A549 (cell line): ENCODE results near the gene CCNB2. TPM values are rescaled to one million over a fixed set of nuclear protein-coding genes. Genes with fewer than 3 reads are reported as not detected.

Experiments used
- ATAC-seq, 2 experiments: fragments of 200-7000 bp in 1 of 2; fragments of >200 bp in 1 of 2; cut with Nextera tagmentation in 1 of 2; cut with Tn5 transposase in 1 of 2; 3 replicates each; pipeline versions ENCODE4 v1.8.0 to v1.9.1; 2018 to 2020; ENCODE audit warnings: mild to moderate bottlenecking in 1 of 2, moderate library complexity in 1 of 2
- CTCF ChIA-PET: fragments of 300-600 bp; sonication (Branson Sonifier 250); formaldehyde crosslinking; extraction: SDS; loops from one replicate; lab custom pipeline; 2021; ENCODE audit warnings: antibody characterized with exemption, inconsistent platforms; lab: Yijun Ruan, JAX
- POLR2A ChIA-PET: fragments of 350-600 bp; formaldehyde crosslinking; extraction: SDS; loops from one replicate; lab custom pipeline; 2021; ENCODE audit warnings: antibody characterized with exemption, inconsistent platforms; lab: Yijun Ruan, JAX
- DNase-seq, 2 experiments: peaks; one replicate each; pipeline versions ENCODE4 v3.0.0 to v3.0.0-alpha.2; 2011 to 2016; ENCODE audit warnings: low read depth in 1 of 2, low spot score in 1 of 2
- FAIRE-seq: peaks from 2 replicates; lab custom pipeline; 2011; peaks lifted over from hg19 to GRCh38; lab: Jason Lieb, UNC
- H3K27ac ChIP-seq, 2 experiments: fragments of >200 bp; sonication (Bioruptor Twin); formaldehyde crosslinking; 3 replicates each; pipeline ENCODE4 v1.5.1; 2016 to 2017
- H3K4me1 ChIP-seq: fragments of >200 bp; sonication (Bioruptor Twin); formaldehyde crosslinking; 3 replicates; pipeline ENCODE4 v1.6.1; 2016
- H3K4me2 ChIP-seq: fragments of >200 bp; sonication (Bioruptor Twin); formaldehyde crosslinking; 3 replicates; pipeline ENCODE4 v1.6.1; 2016
- H3K4me3 ChIP-seq: fragments of >200 bp; sonication (Bioruptor Twin); formaldehyde crosslinking; 3 replicates; pipeline ENCODE4 v1.5.1; 2016
- H3K9me3 ChIP-seq: fragments of >200 bp; sonication (Bioruptor Twin); formaldehyde crosslinking; 3 replicates; pipeline ENCODE4 v1.6.1; 2016
- BCL3 ChIP-seq: fragments of >200 bp; sonication (Bioruptor Twin); formaldehyde crosslinking; IDR thresholded peaks from 3 replicates; pipeline ENCODE4 v1.6.1; 2016
- CBX8 ChIP-seq: fragments of 200-600 bp; sonication (generic); IDR thresholded peaks from 2 replicates; pipeline ENCODE4 v1.6.1; 2016
- CEBPB ChIP-seq, 2 experiments: fragments of >200 bp in 1 of 2; sonication (Bioruptor Twin) in 1 of 2; formaldehyde crosslinking in 1 of 2; IDR thresholded peaks; 2 replicates each; pipeline ENCODE4 v1.6.1; 2012 to 2016
- CHD4 ChIP-seq: fragments of 200-600 bp; sonication (generic); IDR thresholded peaks from 2 replicates; pipeline ENCODE4 v1.6.1; 2016; ENCODE audit warnings: antibody characterized with exemption, mild to moderate bottlenecking, borderline replicate concordance
- EHF ChIP-seq: fragments of 250-450 bp; sonication (Bioruptor Pico); IDR thresholded peaks from 2 replicates; pipeline ENCODE4 v1.5.0; 2020; ENCODE audit warnings: mild to moderate bottlenecking
- ELK1 ChIP-seq: fragments of 150-350 bp; IDR thresholded peaks from 2 replicates; pipeline ENCODE4 v1.6.1; 2014; ENCODE audit warnings: low read depth, mild to moderate bottlenecking, low read length
- FOSB ChIP-seq: fragments of 250-450 bp; sonication (Bioruptor Pico); IDR thresholded peaks from 2 replicates; pipeline ENCODE4 v1.5.0; 2020; ENCODE audit warnings: mild to moderate bottlenecking, moderate library complexity
- GATA3 ChIP-seq: IDR thresholded peaks from 2 replicates; pipeline ENCODE4 v1.6.1; 2012; ENCODE audit warnings: borderline replicate concordance
- HDAC2 ChIP-seq: fragments of 200-600 bp; sonication (generic); IDR thresholded peaks from 2 replicates; pipeline ENCODE4 v1.6.1; 2016
- HOXB13 ChIP-seq: fragments of 250-450 bp; sonication (Bioruptor Pico); IDR thresholded peaks from 2 replicates; pipeline ENCODE4 v1.5.0; 2020; ENCODE audit warnings: low read depth, mild to moderate bottlenecking, moderate library complexity
- JUN ChIP-seq, 2 experiments: fragments of >200 bp; sonication (Bioruptor Twin); formaldehyde crosslinking; IDR thresholded peaks; 2 replicates in 1 of 2; 3 replicates in 1 of 2; pipeline ENCODE4 v1.6.1; 2016 to 2017
- JUNB ChIP-seq: fragments of >200 bp; sonication (Bioruptor Twin); formaldehyde crosslinking; IDR thresholded peaks from 2 replicates; pipeline ENCODE4 v1.6.1; 2016
- KDM5A ChIP-seq: fragments of 200-600 bp; sonication (generic); IDR thresholded peaks from 2 replicates; pipeline ENCODE4 v1.6.1; 2016; ENCODE audit warnings: antibody characterized with exemption, mild to moderate bottlenecking
- MAFK ChIP-seq: fragments of 450-650 bp; IDR thresholded peaks from 2 replicates; pipeline ENCODE4 v1.6.1; 2014; ENCODE audit not compliant: partially characterized antibody
- PBX3 ChIP-seq: IDR thresholded peaks from 2 replicates; pipeline ENCODE4 v1.6.1; 2012
- PHF8 ChIP-seq: fragments of 200-600 bp; sonication (generic); IDR thresholded peaks from 2 replicates; pipeline ENCODE4 v1.6.1; 2016; ENCODE audit warnings: low read depth, mild to moderate bottlenecking, antibody characterized with exemption, moderate library complexity, borderline replicate concordance
- POLR2AphosphoS2 ChIP-seq: conservative IDR thresholded peaks from 2 replicates; pipeline ENCODE4 v1.6.1; 2012; ENCODE audit warnings: low read length, improper control_type of control experiment, inconsistent platforms
- RARB ChIP-seq: fragments of 250-450 bp; sonication (Bioruptor Pico); IDR thresholded peaks from 2 replicates; pipeline ENCODE4 v1.8.0; 2021; ENCODE audit warnings: mild to moderate bottlenecking, moderate library complexity
- RCOR1 ChIP-seq: fragments of 150-350 bp; IDR thresholded peaks from 2 replicates; pipeline ENCODE4 v1.6.1; 2014; ENCODE audit warnings: antibody characterized with exemption, low read length, low read depth
- REST ChIP-seq: fragments of 200-600 bp; sonication (generic); IDR thresholded peaks from 2 replicates; pipeline ENCODE4 v1.6.1; 2016; ENCODE audit warnings: antibody characterized with exemption, mild to moderate bottlenecking, moderate library complexity
- SMC3 ChIP-seq: fragments of >200 bp; sonication (Bioruptor Twin); formaldehyde crosslinking; IDR thresholded peaks from 3 replicates; pipeline ENCODE4 v1.6.1; 2018; ENCODE audit warnings: inconsistent platforms
- TFCP2L1 ChIP-seq: fragments of 250-450 bp; sonication (Bioruptor Pico); IDR thresholded peaks from 2 replicates; pipeline ENCODE4 v1.5.0; 2021; ENCODE audit warnings: mild to moderate bottlenecking
- ZC3H11A ChIP-seq: fragments of 450-650 bp; IDR thresholded peaks from 2 replicates; pipeline ENCODE4 v1.6.1; 2014; ENCODE audit warnings: antibody characterized with exemption, mild to moderate bottlenecking
- ZSCAN20 ChIP-seq: fragments of 250-450 bp; sonication (Bioruptor Pico); IDR thresholded peaks from 2 replicates; pipeline ENCODE4 v1.8.0; 2022; ENCODE audit warnings: mild to moderate bottlenecking, moderate library complexity
- WGBS: methylation state at CpG from one replicate; pipeline ENCODE4 v1.1.6; 2017; ENCODE audit errors: missing lambda C conversion rate; 5-methylcytosine and 5-hydroxymethylcytosine counted together
- polyA plus RNA-seq, 4 experiments: library from polyadenylated mRNA; depleted of rRNA in 3 of 4; stranded (reverse); fragments of >200 nt; fragmentation: RNase III in 1 of 4; extraction: RNeasy Plus Mini Kit Qiagen cat#74134 plus additional on column Dnase treatment in 1 of 4; gene quantifications; 2 replicates in 3 of 4; 3 replicates in 1 of 4; pipeline ENCODE4 v1.2.3, GENCODE V29; 2011 to 2017

Gene CCNB2
- polyA plus RNA-seq, 2 of the 4 experiments (the other 2 are of a cell fraction), result 91.1 to 144 TPM

GRCh38 chr15:59094077-59094476 lies 10.9 kb upstream of the CCNB2 start:
- H3K4me1 ChIP-seq, result no peaks in the 10 kb centered on the region
- no peak for DNase-seq
- FAIRE-seq, result no peak
- no peak for ATAC-seq
- H3K4me2 ChIP-seq, result no peak overlapping the region
- ChIA-PET POLR2A (no interaction called here), CTCF (no interaction called here)
- WGBS, result 53% methylated on average over 1 of the region's 1 CpG
- H3K9me3 ChIP-seq, result no peaks in the 10 kb centered on the region
- no peak overlapping the region for H3K27ac ChIP-seq
- TF ChIP-seq FOSB (no peak), JUN (IDR thresholded peaks at IDR 0.05) (no peak), KDM5A (no peak), HOXB13 (CRISPR knock-in tag) (no peak), MAFK (no peak), POLR2AphosphoS2 (no peak), REST (no peak), CHD4 (no peak), PHF8 (no peak), CBX8 (no peak), RCOR1 (no peak), EHF (CRISPR knock-in tag) (no peak), PBX3 (no peak), JUNB (no peak), TFCP2L1 (CRISPR knock-in tag) (no peak), SMC3 (no peak)
- no peak overlapping the region for H3K4me3 ChIP-seq

GRCh38 chr15:59096429-59096828 lies 8.5 kb upstream of the CCNB2 start:
- Histone ChIP-seq H3K27ac (no peak overlapping the region), H3K4me2 (no peak overlapping the region), H3K4me3 (no peak overlapping the region), H3K9me3 (no peaks in the 10 kb centered on the region), H3K4me1 (no peaks in the 10 kb centered on the region)
- DNase-seq (no peak), ATAC-seq (no peak), FAIRE-seq (no peak)
- TF ChIP-seq POLR2AphosphoS2 (no peak), BCL3 (no peak), HDAC2 (no peak), ZC3H11A (no peak)
- CTCF ChIA-PET, result interaction anchor here (1.3 to 2.1 kb wide), 5 partner anchors 10 to 405 kb away, joined by 4 to 7 read pairs (median 5); no protein-coding TSS in a partner anchor
- 62% methylated on average over 3 of the region's 3 CpGs for WGBS
- POLR2A ChIA-PET, result no interaction called here

GRCh38 chr15:59099162-59099685 lies 5.7 kb upstream of the CCNB2 start:
- ATAC-seq (no peak), DNase-seq (no peak), FAIRE-seq (no peak)
- Histone ChIP-seq H3K9me3 (no peaks in the 10 kb centered on the region), H3K4me1 (no peaks in the 10 kb centered on the region), H3K27ac (no peak overlapping the region), H3K4me3 (no peak overlapping the region), H3K4me2 (no peak overlapping the region)
- 79% methylated on average over 2 of the region's 2 CpGs for WGBS
- POLR2A ChIA-PET, result no interaction called here
- CTCF ChIA-PET, result interaction anchor here (0.5 to 1.5 kb wide), 7 partner anchors 8 to 429 kb away, joined by 3 to 5 read pairs (median 4); no protein-coding TSS in a partner anchor
- no peak for TF ChIP-seq REST
- no peak for TF ChIP-seq JUN (IDR thresholded peaks at IDR 0.05)
- TF ChIP-seq ZSCAN20 (CRISPR knock-in tag), result no peak
- TF ChIP-seq CEBPB (IDR thresholded peaks at IDR 0.05), result no peak
- TF ChIP-seq RARB (CRISPR knock-in tag), result no peak
- no peak for TF ChIP-seq ELK1
- no peak for TF ChIP-seq ZC3H11A
- no peak for TF ChIP-seq POLR2AphosphoS2
- no peak for TF ChIP-seq GATA3
